Measurements from ENCODE around the gene SLC35F1. TPM values are rescaled to one million over a fixed set of nuclear protein-coding genes. Genes with fewer than 3 reads are reported as not detected.
A peak's percentile ranks its signal among the peaks of the same experiment; 100 is the strongest.

Gene SLC35F1
- total and polyA plus RNA-seq, 2 experiments from 2014 or later, result not detected

DNA sequence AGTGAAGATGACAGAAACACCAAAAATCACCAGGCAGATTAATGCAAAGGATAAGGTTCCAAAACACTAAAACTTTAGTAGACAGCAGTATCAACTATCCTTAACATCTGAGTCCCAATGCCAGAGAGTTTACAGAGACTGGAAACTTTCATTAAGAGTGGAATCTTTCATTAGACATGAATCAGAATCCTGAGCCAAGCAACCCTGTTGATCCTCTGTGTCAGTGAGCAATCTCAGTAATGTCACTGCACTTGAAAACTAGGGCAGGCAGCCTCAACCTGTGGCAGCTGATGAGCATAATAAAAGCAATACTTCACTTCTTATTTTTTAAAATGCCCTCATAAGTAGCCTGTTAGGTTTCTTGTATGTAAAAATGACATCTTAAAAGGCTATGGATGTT, 388.3 kb downstream of the SLC35F1 start:
- Histone ChIP-seq H3K4me2 (ENCODE audit: unreplicated experiment) (no peak overlapping the region), H3K9me2 (ENCODE audit: insufficient read depth) (no peaks in the 10 kb centered on the region), H3F3A (ENCODE audit: insufficient read depth) (no peaks in the 10 kb centered on the region), H3K9me3 (ENCODE audit: low read depth) (no peaks in the 10 kb centered on the region), H3K27ac (no peak overlapping the region), H3K36me3 (ENCODE audit: low read depth) (no peaks in the 10 kb centered on the region), H3K79me2 (ENCODE audit: insufficient read depth) (no peaks in the 10 kb centered on the region), H3K9ac (no peak overlapping the region), H3K27me3 (replicated peaks; ENCODE audit: insufficient read depth) (no peaks in the 10 kb centered on the region), H2AFZ (no peak overlapping the region), H3K4me3 (no peak overlapping the region), H3K4me1 (ENCODE audit: insufficient read depth) (peaks cover 5% of the 10 kb centered on the region; the same call in 1 of the 2 replicates), H4K20me1 (ENCODE audit: insufficient read depth) (no peaks in the 10 kb centered on the region)
- TF ChIP-seq EZH2 (IDR thresholded peaks at IDR 0.05; ENCODE audit: insufficient read depth, poor library complexity, severe bottlenecking), result no peak
- TF ChIP-seq EZH2phosphoT487 (IDR thresholded peaks at IDR 0.05; ENCODE audit: insufficient read depth, low read depth), result no peak
- no peak for DNase-seq
- in situ Hi-C loops (cut with MboI), result loop anchor here (25.0 kb wide), 1 partner anchor 817 kb away; no protein-coding TSS in a partner anchor

- DNase-seq, result no peak
- Histone ChIP-seq H3K36me3 (ENCODE audit: low read depth) (no peaks in the 10 kb centered on the region), H3K27ac (no peak overlapping the region), H3K4me3 (no peak overlapping the region), H3K9me3 (ENCODE audit: low read depth) (no peaks in the 10 kb centered on the region), H3K4me1 (ENCODE audit: insufficient read depth) (peaks cover 5% of the 10 kb centered on the region; the same call in 1 of the 2 replicates), H3K27me3 (replicated peaks; ENCODE audit: insufficient read depth) (no peaks in the 10 kb centered on the region), H3K9ac (no peak overlapping the region), H3K4me2 (ENCODE audit: unreplicated experiment) (no peak overlapping the region), H3F3A (ENCODE audit: insufficient read depth) (no peaks in the 10 kb centered on the region), H2AFZ (no peak overlapping the region), H3K79me2 (ENCODE audit: insufficient read depth) (no peaks in the 10 kb centered on the region), H4K20me1 (ENCODE audit: insufficient read depth) (no peaks in the 10 kb centered on the region), H3K9me2 (ENCODE audit: insufficient read depth) (no peaks in the 10 kb centered on the region)
- in situ Hi-C loops (cut with MboI), result loop anchor here (25.0 kb wide), 1 partner anchor 816 kb away; no protein-coding TSS in a partner anchor
- WGBS, 2 experiments (ENCODE audit: low coverage in 1 of 2, low lambda C conversion rate in 2 of 2, missing lambda C conversion rate in 2 of 2), result 61 to 74% methylated on average over 5 of the region's 5 CpGs
- no peak for TF ChIP-seq EZH2phosphoT487 (IDR thresholded peaks at IDR 0.05; ENCODE audit: insufficient read depth, low read depth)
- TF ChIP-seq EZH2 (IDR thresholded peaks at IDR 0.05; ENCODE audit: insufficient read depth, poor library complexity, severe bottlenecking), result no peak
Measured at GRCh38 chr6:118296129-118296901, 389.3 kb downstream of the SLC35F1 start.

GRCh38 chr6:118297821-118298220, 390.8 kb downstream of the SLC35F1 start:
- no peak for DNase-seq
- H3K27ac ChIP-seq, result no peak overlapping the region
- no peak overlapping the region for H3K4me3 ChIP-seq
- H4K20me1 ChIP-seq (ENCODE audit: insufficient read depth), result no peaks in the 10 kb centered on the region
- H2AFZ ChIP-seq, result no peak overlapping the region
- H3F3A ChIP-seq (ENCODE audit: insufficient read depth), result no peaks in the 10 kb centered on the region
- TF ChIP-seq EZH2 (IDR thresholded peaks at IDR 0.05; ENCODE audit: insufficient read depth, poor library complexity, severe bottlenecking), result no peak
- TF ChIP-seq EZH2phosphoT487 (IDR thresholded peaks at IDR 0.05; ENCODE audit: insufficient read depth, low read depth), result no peak
- no peaks in the 10 kb centered on the region for H3K79me2 ChIP-seq (ENCODE audit: insufficient read depth)
- H3K9me3 ChIP-seq (ENCODE audit: low read depth), result no peaks in the 10 kb centered on the region
- no peaks in the 10 kb centered on the region for H3K27me3 ChIP-seq (replicated peaks; ENCODE audit: insufficient read depth)
- no peak overlapping the region for H3K9ac ChIP-seq
- in situ Hi-C loops (cut with MboI), result loop anchor here (25.0 kb wide), 1 partner anchor 814 kb away; no protein-coding TSS in a partner anchor
- H3K4me1 ChIP-seq (ENCODE audit: insufficient read depth), result peaks cover 5% of the 10 kb centered on the region; the same call in 1 of the 2 replicates
- no peak overlapping the region for H3K4me2 ChIP-seq (ENCODE audit: unreplicated experiment)
- H3K36me3 ChIP-seq (ENCODE audit: low read depth), result no peaks in the 10 kb centered on the region
- 76 to 84% methylated on average over 2 of the region's 2 CpGs for WGBS, 2 experiments (ENCODE audit: low coverage in 1 of 2, low lambda C conversion rate in 2 of 2, missing lambda C conversion rate in 2 of 2)
- H3K9me2 ChIP-seq (ENCODE audit: insufficient read depth), result no peaks in the 10 kb centered on the region

DNA sequence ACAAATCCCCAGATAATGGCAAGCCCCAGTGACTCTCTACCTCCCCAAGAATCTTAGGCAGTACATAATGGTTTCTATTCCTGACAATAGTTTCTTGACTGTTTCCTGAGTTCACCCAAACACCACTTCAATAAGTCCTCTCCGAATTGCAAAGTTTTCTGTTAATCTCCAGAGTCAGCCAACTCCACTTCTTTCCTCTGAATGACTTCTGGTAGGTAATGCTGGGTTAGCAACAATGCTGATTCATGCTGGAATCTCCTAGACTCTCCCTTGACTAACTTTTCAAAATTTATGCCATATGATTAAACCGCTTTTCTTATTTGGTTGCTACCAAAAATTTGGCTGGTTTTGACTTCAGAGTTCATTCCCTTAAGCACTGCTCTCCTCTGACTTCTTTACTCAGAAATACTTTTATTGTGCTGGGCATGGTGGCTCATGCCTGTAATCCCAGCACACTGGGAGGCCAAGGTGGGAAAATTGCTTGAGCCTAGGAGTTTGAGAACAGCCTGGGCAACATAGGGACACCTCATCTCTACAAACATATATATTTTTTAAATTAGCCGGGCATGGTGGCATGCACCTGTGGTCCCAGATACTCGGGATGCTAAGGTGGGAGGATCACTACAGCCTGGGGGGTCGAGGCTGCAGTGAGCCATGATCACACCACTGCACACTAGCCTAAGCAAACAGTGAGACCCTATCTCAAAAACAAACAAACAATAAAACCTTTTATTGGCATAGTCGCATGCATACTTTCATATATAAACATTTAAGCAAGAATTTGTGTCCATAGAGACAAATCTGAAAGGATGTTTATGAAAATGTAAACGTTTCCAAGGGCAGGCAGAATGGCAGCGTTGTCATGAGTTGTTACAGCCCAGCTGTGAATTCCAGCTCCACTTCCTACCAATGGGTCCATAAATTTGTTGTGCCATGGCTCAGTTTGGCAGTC, 391.7 kb downstream of the SLC35F1 start:
- WGBS, 2 experiments (ENCODE audit: low coverage in 1 of 2, low lambda C conversion rate in 2 of 2, missing lambda C conversion rate in 2 of 2), result 45 to 46% methylated on average over 8 of the region's 8 CpGs

More for the DNA sequence above, 391.7 kb downstream of the SLC35F1 start:
- peaks cover 5% of the 10 kb centered on the region; the same call in 1 of the 2 replicates for H3K4me1 ChIP-seq (ENCODE audit: insufficient read depth)
- peak; percentile 49 for DNase-seq
- no peak overlapping the region for H3K27ac ChIP-seq
- no peaks in the 10 kb centered on the region for H3F3A ChIP-seq (ENCODE audit: insufficient read depth)
- in situ Hi-C loops (cut with MboI), result loop anchor here (25.0 kb wide), 1 partner anchor 814 kb away; no protein-coding TSS in a partner anchor
- no peaks in the 10 kb centered on the region for H3K27me3 ChIP-seq (replicated peaks; ENCODE audit: insufficient read depth)
- no peaks in the 10 kb centered on the region for H4K20me1 ChIP-seq (ENCODE audit: insufficient read depth)
- no peaks in the 10 kb centered on the region for H3K9me3 ChIP-seq (ENCODE audit: low read depth)
- H3K36me3 ChIP-seq (ENCODE audit: low read depth), result no peaks in the 10 kb centered on the region
- H3K79me2 ChIP-seq (ENCODE audit: insufficient read depth), result no peaks in the 10 kb centered on the region
- H3K4me3 ChIP-seq, result no peak overlapping the region
- H3K9ac ChIP-seq, result no peak overlapping the region
- no peak overlapping the region for H2AFZ ChIP-seq
- H3K9me2 ChIP-seq (ENCODE audit: insufficient read depth), result no peaks in the 10 kb centered on the region
- TF ChIP-seq EZH2 (IDR thresholded peaks at IDR 0.05; ENCODE audit: insufficient read depth, poor library complexity, severe bottlenecking), result no peak
- no peak for TF ChIP-seq EZH2phosphoT487 (IDR thresholded peaks at IDR 0.05; ENCODE audit: insufficient read depth, low read depth)
- H3K4me2 ChIP-seq (ENCODE audit: unreplicated experiment), result no peak overlapping the region
